HG02571 (cell line): ENCODE measurements around the gene USP48.
A peak's percentile ranks its signal among the peaks of the same experiment; 100 is the strongest.
"Not testable (repeated sequence)": the region's sequence is repeated elsewhere in the genome, so short reads cannot be mapped to it uniquely, and the experiment has no call there.

Experiments
- ATAC-seq: cut with Tn5 transposase; IDR thresholded peaks from one replicate; pipeline ENCODE4 v1.9.1; 2021; ENCODE audit warnings: mild to moderate bottlenecking, moderate library complexity; ENCODE audit not compliant: unreplicated experiment

The USP48 gene

DNA sequence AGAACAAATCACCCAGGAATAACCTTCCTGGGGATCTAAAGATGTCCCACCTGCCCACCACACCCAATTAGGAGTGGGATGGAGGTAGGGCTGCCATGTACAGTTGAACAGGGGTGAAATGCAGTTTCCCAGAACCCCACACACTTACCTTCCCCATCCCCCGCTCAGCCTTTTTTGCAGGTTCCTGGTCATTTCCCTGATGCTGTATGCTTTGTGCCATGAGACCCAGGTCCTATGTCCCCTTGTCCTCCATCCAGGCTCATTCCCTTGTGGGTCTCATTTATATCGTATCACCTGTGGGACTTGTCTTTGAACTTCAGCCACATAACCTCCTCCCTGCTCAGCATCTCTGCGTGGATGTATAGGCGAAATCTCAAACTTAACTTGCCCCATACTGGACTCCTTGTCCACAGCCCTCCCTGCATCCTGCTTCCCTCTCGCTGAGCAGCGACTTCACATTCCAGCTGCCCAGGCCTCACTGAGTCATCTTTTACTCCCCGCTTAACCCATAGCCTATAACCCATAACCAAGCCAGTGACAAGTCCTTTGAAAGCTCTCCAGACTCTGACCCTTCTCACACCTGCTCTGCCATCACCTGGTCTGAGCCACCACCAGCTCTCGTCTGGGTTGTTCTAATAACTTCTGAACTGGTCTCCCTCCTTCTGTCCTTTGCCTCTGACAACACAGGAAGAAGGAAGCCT is 33.8 kb upstream of the USP48 start:
- no peak for ATAC-seq

DNA sequence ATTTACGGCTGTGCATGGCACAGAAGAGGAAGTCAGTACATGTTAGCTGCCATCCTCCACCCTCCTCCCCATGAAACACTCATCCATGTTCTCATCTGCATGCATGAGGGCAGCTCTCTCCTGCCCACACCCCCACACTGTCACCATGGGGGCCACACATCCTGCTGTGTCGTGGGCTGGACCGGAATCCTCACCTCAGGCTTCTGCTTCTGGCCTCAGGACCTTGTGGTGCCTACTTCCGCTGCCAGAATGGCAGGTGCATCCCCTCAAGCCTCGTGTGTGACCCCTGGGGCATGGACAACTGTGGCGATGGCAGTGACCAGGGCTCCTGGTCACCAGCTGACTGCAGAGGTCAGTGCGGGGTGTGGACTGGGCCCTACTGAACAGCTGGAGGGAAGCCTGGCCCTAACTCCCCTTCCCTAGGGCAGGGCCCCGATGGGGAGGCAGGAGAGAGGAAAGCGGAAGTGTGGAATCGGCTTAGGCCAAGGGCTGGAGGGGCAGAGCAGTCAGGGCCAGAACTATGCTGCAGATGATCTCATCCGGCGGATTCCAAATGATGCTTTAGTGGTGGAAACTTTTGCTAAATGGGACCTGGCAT is 32.9 kb upstream of the USP48 start:
- no peak for ATAC-seq

DNA sequence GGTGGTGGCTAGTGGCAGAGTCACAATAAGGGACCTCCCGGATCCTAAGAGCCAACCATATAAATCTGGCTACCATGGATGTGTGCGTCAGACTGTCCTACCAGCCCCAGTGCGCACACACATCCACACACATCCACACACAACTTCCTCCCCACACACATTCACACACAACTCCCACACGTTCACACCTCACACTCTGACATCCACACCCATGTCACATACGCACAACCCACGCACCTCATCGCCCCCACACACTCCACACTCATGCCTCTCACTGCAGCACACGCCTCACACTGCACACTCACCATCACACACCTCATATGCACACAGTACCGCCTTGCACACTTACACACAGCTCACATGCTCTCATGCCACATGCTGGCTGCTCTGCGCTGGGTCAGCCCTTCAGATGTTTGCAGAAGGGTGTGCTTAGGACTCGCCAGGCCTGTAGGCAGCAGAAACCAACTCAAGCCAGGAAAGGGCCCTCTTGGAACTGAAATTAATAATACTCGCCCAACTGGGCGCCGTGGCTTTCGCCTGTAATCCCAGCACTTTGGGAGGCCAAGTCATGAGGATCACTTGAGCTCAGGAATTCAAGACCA is 32.1 kb upstream of the USP48 start:
- ATAC-seq: no peak

DNA sequence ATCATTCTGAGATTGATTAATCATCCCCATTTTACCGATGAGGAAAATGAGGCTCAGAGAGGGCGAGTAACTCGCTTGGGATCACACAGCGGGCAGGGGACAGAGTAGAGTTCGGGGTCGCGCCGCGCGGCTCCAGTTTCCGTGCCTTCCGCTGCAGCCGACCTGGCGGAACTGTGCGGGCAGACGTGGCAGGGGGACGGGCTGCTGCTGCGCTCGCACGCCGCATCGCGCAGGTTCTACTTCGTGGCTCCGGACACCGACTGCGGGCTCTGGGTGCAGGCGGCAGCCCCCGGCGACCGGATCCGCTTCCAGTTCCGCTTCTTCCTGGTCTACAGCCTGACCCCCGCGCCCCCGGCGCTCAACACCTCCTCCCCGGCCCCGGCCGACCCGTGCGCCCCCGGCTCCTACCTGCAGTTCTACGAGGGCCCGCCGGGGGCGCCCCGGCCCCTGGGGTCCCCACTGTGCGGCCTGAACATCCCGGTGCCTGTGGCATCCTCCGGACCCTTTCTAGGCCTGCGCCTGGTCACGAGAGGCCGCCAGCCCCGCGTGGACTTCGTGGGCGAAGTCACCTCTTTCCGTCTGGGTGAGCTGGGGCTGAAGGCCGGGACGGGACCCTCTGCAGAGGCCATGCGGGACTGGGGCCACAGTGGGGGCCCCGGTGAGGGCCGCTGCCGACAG is 31.4 kb upstream of the USP48 start:
- no peak for ATAC-seq

DNA sequence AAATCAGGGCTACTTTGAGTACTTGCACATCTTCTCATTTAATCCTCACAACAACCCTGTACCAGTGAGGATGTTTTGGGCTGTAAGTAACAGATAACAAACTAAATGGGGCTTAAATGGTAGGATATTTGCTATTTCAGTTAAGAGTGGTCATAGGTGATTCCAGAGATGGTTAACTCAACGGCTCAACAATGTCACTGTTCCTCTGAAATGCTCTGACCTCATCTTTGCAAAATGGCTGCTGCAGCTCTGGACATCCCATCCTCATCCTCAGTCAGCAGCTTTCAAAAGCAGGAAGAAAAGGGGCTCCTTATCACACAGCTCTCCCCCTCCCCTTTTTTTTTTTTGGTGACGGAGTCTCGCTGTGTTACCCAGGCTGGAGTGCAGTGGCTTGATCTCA is 30.6 kb upstream of the USP48 start:
- no peak for ATAC-seq

DNA sequence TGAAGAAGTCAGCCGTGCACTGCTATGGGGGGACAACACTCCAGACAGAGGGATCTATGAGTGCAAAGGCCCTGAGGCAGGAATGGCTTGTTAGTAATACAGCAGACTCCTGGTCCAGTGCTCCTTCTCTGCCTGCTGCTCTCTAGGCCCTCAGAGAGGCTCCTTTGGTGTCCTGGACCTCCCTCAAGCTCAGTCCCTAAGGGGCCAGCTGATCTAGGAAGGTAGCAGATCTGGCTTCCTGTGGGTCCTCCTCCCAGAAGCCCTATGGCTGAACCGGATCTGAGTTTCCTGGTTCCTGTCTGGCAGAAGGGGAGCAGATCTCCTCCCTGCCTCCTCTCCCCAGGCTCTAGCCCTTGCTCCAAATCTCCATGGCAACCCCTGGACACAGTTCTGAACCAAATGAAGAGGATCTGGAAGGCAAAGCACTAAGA is 28.9 kb upstream of the USP48 start, which contains the start of gene LDLRAD2:
TSS of gene LDLRAD2 (plus strand) at position 391 of the 431 bp plus-strand sequence. CDS start 187 bp downstream, outside the sequence.
- no peak for ATAC-seq

DNA sequence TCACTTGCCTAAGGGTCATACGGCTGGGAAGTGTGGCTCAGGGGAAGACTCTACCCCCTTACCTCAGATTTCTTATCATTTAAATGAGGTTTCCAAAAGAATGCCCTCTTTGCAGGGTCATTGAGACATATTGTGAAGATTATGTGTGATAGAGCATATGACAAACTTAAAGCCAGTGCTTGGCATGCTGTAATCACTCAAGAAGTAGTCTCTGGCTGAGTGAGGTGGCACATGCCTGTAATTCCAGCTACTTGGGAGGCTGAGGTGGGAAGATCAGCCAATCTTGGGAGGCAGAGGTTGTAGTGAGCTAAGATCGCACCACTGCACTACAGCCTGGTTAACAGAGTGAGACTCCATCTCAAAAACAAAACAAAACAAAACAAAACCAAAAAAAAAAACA is 21.6 kb upstream of the USP48 start:
- no peak for ATAC-seq

DNA sequence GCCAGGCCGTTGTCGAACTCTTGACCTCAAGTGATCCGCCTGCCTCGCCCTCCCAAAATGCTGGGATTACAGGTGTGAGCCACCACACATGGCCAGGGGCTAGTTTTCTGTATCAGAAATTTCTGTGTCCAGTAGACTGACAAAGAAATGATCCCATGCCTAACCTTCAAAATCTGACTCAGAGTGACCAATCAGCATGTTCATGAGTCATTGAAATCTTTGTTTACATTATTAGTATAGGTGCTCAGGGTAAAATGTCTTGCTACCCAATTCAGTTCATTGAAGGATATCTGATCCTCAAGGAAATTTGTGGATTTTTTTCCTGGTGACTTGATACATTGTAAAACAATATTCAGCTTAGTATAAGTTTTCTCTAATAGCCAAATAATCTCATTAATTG is 18.2 kb upstream of the USP48 start:
- no peak for ATAC-seq

DNA sequence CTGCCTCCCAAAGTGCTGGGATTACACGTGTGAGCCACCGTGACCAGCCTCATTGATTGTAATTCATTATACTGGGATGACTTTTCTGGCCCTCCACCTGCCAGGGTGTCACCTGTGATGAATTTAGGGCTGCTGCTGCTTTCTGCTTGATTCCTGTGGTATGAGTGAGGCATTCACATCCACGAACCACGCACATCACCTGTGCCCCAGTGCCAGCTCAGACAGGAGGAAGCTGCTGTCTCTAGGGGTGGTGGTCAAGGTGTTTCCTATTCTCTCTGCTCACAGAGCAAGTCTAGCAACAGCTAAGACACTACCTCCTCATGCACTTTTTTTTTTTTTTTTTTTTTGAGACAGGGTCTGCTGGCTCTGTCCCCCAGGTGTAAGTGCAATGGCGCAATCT is 16.8 kb upstream of the USP48 start:
- ATAC-seq: no peak

DNA sequence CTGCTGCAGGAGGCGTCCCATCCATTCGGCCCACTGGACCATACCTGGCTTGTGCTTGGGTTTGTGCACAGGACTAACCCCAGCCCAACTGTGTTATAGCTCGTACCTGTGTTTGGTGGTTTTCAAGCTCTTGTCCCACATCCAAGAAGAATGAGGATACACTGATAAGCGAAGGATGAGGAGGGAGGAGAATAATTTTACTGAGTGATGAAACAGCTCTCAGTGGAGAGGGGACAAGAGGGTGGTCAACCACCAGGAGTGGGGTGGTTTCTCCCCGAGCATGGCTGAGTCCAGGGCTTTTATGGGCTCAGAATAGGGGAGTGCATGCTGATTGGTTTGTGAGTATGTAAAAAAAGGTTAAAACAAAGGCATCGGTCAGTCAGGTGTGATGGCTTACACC is 12.1 kb upstream of the USP48 start:
- no peak for ATAC-seq

DNA sequence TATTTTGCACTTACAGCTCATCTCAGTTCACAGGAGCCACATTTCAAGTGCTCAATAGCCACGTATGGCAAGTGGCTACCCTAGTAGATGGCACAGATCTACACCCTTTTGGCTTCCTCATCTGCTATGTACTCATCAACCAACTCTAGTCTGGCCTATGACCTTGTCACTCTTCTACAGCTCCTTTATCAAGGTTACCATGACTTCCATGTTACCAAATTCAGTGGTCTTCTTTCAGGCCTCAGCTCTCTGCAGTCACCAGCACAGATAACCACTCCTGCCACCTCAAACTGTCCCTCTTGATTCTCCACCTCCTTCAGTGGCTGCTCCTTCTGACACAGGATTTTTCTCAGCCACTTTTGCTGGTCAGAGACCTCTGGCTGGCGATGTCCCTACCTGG is 11.7 kb upstream of the USP48 start:
- no peak for ATAC-seq

DNA sequence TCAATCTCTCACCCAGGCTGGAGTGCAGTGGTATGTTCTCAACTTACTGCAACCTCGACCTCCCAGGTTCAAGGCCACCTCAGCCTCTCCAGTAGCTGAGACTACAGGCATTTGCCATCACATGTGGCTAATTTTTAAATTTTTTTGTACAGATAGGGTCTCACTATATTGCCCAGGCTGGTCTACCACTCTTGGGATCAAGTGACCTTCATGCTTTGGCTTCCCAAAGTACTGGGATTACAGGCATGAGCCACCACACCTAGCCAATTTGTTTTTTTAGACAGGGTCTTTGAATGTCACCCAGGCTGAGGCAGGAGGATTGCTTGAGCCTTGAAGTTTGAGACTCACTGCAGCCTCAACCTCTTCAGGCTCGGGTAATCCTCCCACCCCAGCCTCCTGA is 10.2 kb upstream of the USP48 start:
- no peak for ATAC-seq

DNA sequence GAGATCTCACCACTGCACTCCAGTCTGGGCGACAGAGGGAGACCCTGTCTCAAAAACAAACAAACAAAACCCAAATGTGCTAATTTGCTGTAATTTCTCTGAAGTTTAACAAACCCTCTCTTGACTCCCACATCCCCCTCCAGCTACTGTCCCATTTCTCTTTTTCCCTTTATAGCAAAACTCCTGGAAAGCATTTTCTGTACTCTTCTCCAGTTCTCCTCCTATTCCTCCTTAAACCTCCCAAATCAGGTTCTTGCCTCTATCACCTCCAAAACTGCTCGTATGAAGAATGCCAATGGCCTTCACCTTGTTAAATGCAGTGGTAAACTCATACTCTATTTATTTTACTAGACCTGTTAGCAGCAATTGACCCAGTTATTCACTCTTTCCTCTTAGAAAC is 3.7 kb upstream of the USP48 start:
- ATAC-seq: no peak

DNA sequence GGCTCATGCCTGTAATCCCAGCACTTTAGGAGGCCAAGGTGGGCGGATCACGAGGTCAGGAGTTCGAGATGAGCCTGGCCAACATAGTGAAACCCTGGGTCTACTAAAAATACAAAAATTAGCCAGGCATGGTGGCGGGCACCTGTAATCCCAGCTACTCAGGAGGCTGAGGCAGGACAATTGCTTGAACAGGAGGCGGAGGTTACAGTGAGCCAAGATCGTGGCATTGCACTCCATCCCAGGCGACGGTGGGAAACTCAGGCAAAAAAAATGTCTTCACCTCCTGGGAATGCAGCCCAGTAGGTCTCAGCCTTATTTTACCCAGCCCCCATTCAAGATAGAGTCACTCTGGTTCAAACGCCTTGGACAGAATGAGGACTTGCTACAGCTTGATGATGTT is 2.8 kb upstream of the USP48 start:
- ATAC-seq: not testable (repeated sequence)

DNA sequence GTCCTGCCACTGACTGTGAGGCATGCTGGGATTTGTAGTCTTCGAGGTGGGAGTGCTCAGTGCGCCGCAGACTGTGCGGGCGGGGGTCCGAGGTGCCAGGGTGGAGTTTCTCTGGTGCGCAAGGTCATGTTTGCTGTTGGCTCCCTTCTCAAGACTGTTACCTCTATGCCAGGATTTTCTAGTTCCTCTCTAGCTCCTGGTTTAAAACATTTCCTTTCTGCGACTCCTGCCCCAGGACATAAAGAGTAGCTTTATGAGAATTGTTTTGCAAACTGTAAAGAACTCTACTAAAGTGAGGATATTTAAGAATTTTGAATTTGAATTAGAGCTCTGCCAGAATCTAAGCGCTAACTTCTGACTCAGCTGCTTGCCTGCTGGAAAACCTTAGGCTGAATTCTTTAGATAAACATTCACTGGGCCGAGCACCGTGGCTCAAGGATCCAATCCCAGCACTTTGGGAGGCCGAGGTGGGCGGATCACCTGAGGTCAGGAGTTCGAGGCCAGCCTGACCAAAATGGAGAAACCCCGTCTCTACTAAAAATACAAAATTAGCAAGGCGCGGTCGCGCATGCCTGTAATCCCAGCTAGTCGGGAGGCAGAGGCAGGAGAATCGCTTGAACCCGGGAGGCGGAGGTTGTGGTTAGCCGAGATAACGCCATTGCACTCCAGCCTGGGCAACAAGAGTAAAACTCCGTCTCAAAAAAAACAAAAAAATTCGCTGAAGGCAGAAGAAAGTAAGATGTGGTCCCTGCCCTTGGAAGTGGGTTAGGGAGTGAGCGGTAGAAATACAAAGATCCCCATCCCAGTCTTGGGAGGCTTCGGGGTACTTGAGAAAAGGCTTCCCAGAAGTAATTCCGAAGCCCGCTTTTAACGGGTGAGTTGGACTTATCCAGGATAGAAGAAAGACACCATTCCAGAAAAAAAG is 992 bp upstream of the USP48 start:
- no peak for ATAC-seq

DNA sequence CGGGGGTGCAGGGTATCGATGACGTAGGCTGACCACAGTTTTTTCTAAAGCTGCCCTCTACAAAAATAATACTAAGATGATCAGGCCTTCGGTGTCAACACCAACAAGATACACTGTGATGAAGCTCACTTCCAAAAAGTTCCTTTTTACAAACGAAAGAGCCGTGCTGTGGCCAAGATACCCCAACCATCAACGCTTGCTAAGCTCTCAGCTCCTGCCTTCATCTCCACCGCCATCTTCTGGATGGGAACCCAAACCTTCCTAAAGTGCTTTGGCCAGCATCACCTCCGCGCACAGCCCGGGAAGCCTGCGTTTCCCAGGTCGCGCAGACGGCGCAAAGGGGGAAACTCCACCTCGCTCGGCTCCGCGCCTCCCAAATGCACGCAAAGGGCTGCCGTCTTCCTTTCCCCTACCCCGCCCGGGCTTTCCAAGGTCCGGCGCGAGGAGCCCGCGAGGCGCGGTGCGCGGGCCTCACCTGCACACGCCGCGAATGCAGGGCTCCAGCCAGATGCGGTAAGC is 541 bp downstream of the USP48 start:
- peak; percentile 9 for ATAC-seq

DNA sequence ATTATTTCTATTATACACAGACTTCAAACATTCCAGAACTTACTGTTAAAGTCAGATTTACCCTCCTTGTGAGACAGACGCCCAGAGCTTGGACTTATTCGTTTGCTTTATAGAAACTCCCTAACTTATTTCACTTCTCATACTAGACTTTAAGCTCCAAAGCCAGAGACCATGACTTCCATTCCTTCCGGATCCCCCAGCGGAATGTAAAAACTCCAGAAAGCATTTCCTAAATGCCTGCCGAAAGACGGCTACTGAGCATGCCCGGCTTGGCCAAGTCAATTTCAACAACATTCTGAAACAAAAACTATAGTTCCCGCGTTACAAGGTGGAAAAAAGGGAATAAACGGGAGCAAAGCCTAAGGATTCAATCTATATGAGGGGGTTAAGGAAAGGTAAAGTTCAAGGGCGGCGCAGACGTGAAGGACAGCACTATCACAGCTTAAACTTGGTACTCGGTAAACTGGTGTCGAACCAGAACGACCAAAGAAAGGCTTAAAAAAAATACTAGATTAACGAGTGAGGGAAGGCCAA is 1.1 kb downstream of the USP48 start:
- peak; percentile 17 for ATAC-seq

DNA sequence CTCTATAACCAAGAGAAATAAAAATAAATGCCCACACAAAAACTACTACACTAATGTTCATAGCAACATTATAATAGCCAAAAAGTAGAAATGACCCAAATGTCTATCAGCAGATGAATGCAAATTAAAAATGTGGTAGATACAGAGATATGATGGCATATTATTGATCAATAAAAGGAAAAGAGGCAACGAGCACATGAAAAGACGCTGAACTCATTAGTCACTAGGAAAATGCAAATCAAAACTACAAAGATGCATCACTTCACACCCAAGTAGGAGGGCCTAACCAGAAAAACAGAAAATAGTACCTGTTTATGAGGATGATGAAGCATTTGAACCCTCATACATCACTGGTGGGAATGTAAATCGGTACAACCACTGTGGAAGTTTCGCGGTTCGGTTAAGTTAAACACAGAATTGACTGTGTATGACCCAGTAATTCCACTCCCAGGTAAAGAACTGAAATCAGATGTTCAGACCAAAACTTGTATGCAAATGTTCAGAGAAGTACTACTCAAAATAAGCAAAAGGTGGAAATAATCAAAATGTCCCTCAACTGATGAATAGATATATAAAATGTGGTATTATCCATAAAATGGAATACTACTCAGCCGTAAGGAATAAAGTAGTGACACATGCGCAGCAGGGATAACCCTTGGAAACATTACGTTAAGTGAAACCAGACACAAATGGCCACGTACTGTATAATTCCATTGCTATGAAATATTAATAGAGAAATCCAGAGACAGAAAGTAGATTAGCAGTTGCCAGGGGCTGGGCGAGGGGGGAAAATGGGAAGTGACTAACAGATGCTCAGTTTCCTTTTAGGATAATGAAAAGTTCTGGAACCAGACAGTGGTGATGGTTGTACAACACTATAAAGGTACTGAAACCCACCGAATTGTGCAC is 3.1 kb downstream of the USP48 start:
- no peak for ATAC-seq

DNA sequence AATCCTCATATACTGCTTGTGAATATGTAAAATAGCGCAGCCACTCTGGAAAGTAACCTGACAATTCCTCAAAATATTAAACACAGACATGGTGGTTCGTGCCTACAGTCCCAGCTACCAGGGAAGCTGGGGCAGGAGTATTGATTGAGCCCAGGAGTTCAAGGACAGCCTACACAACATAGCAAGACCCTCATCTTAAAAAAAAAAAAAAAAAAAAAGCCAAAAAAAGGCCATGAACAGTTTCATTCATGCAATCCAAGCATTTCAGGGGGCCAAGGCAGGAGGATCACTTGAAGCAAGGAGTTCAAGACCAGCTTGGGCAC is 4.6 kb downstream of the USP48 start:
- ATAC-seq: no peak
